Stomach (tissue), 9 donors: ENCODE results near the gene CSN1S1. TPM values are rescaled to one million over a fixed set of nuclear protein-coding genes. Genes with fewer than 3 reads are reported as not detected.

ENCODE experiments used
- DNase-seq, 2 donors: peaks; one replicate each; pipeline versions ENCODE4 v3.0.0 to v3.0.0-alpha.2; 2013 to 2019
- H3K27ac ChIP-seq, 5 donors: fragments of 200-600 bp in 4 of 5; sonication (generic) in 4 of 5; one replicate each; pipeline ENCODE4 v1.5.1; 2013 to 2019; ENCODE audit warnings: mild to moderate bottlenecking in 1 of 5, moderate library complexity in 1 of 5
- H3K27me3 ChIP-seq, 3 donors: fragments of 200-600 bp; sonication (generic); one replicate each; pipeline ENCODE4 v1.5.1; 2017 to 2019; ENCODE audit warnings: mixed run types in 1 of 3
- H3K36me3 ChIP-seq, 4 donors: fragments of 200-600 bp; sonication (generic); 1 replicate in 3 of 4; 2 replicates in 1 of 4; pipeline ENCODE4 v1.5.1; 2016 to 2019
- H3K4me1 ChIP-seq, 4 donors: fragments of 200-600 bp; sonication (generic); one replicate each; pipeline ENCODE4 v1.5.1; 2016 to 2019
- H3K4me3 ChIP-seq, 4 donors: fragments of 200-600 bp; sonication (generic) in 3 of 4; one replicate each; pipeline ENCODE4 v1.5.1; 2016 to 2019; ENCODE audit warnings: mild to moderate bottlenecking in 1 of 4
- H3K9me3 ChIP-seq, 4 donors: fragments of 200-600 bp; sonication (generic); one replicate each; pipeline ENCODE4 v1.5.1; 2016 to 2019
- EP300 ChIP-seq: sonication (generic); formaldehyde crosslinking; IDR thresholded peaks from one replicate; pipeline ENCODE4 v1.6.1; 2017; ENCODE audit warnings: antibody characterized with exemption
- POLR2A ChIP-seq, 4 donors: fragments of 450-650 bp; IDR thresholded peaks; one replicate each; pipeline ENCODE4 v1.6.1; 2016; ENCODE audit warnings: antibody characterized with exemption in 4 of 4, control low read depth in 2 of 4, mild to moderate bottlenecking in 1 of 4, moderate library complexity in 1 of 4
- POLR2AphosphoS5 ChIP-seq, 3 donors: sonication (generic); formaldehyde crosslinking; IDR thresholded peaks; one replicate each; pipeline ENCODE4 v1.6.1; 2016; ENCODE audit warnings: antibody characterized with exemption in 3 of 3
- WGBS, 5 donors: extraction: QIAGEN DNeasy Blood & Tissue Kit in 3 of 5; methylation state at CpG; one replicate each; pipeline versions ENCODE4 v1.1.5 to v1.1.7; 2013 to 2018; 5-methylcytosine and 5-hydroxymethylcytosine counted together
- intact Hi-C: fragments of 100-400 bp; cut with DNase I; formaldehyde crosslinking; loops from one replicate; pipeline ENCODE4 v1.15.1; 2023; ENCODE audit warnings: low total_unique reads
- polyA plus RNA-seq, 3 donors: library from polyadenylated mRNA; stranded (reverse); fragments of 200-250 nt; gene quantifications; one replicate each; pipeline ENCODE4 v1.2.3, GENCODE V29; 2013
- total RNA-seq, 5 donors: library from RNA; depleted of rRNA; stranded (reverse); fragments of >200 nt; gene quantifications; one replicate each; pipeline versions ENCODE4 v1.1.0 to v1.2.3, GENCODE V29; 2014 to 2016
- TF ChIP-seq, protein P1 (sequence below), 7 experiments: fragments of 450-650 bp in 4 of 7; fragments of 200-600 bp in 3 of 7; sonication (generic) in 3 of 7; IDR thresholded peaks; one replicate each; pipeline ENCODE4 v1.5.1; 2016 to 2019; ENCODE audit warnings: antibody characterized with exemption in 7 of 7, control low read depth in 2 of 7, mild to moderate bottlenecking in 1 of 7
- donor health status: healthy with polysubstance abuse.
- donor health status: Bipolar disorder and iron deficiency.
- donor health status: healthy.

Gene CSN1S1
- total and polyA plus RNA-seq, 8 donors, result 0.50 TPM; not detected in 7

DNA sequence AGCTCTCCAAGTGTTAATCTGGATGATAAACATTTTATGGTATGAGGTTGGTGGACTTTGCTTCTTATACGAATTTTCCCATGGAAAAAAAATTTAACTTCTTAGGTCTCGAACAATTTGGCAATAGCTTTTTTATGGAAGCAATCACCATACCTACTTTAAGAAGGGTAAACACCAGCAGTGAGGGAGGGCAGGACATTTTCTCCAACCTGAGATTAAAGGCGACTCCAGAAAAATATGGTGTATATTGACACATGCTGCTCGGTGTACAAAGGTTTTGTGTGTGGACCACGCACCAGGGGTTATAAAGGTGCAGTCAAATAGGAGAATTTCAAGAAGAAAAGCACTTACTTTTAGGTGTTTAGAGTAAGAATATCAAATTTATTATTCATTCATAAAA is 36.7 kb upstream of the CSN1S1 start:
- Histone ChIP-seq H3K4me3 (no peak overlapping the region), H3K4me1 (no peaks in the 10 kb centered on the region), H3K9me3 (no peaks in the 10 kb centered on the region), H3K27me3 (no peaks in the 10 kb centered on the region), H3K36me3 (no peaks in the 10 kb centered on the region), H3K27ac (no peak overlapping the region)
- intact Hi-C loops, result no loop called here
- DNase-seq, result no peak
- TF ChIP-seq, protein P1, sequence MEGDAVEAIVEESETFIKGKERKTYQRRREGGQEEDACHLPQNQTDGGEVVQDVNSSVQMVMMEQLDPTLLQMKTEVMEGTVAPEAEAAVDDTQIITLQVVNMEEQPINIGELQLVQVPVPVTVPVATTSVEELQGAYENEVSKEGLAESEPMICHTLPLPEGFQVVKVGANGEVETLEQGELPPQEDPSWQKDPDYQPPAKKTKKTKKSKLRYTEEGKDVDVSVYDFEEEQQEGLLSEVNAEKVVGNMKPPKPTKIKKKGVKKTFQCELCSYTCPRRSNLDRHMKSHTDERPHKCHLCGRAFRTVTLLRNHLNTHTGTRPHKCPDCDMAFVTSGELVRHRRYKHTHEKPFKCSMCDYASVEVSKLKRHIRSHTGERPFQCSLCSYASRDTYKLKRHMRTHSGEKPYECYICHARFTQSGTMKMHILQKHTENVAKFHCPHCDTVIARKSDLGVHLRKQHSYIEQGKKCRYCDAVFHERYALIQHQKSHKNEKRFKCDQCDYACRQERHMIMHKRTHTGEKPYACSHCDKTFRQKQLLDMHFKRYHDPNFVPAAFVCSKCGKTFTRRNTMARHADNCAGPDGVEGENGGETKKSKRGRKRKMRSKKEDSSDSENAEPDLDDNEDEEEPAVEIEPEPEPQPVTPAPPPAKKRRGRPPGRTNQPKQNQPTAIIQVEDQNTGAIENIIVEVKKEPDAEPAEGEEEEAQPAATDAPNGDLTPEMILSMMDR (IDR thresholded peaks at IDR 0.05), result no peak
- 20 to 44% (median 34%) methylated on average over 5 of the region's 5 CpGs for WGBS, 5 donors

DNA sequence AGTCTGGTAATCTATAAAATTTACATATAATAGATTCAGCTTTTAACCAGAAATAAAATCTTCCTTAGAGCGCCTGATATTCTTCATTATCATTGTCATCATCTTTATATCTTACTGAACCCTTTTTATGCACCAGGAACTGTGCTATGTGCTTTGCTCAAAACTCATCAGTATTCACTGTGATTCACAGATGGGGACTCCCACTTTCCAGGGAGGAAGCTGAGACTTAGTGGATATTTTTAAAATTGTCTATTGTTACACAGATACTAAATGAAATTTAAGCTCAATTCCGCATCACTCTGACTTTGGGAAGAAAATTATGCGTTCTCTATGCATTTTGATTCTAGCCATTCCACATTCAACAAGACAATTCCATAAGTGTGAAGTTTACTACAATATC is 36.1 kb upstream of the CSN1S1 start:
- no peaks in the 10 kb centered on the region for H3K4me1 ChIP-seq
- H3K27me3 ChIP-seq, result no peaks in the 10 kb centered on the region
- H3K36me3 ChIP-seq, result no peaks in the 10 kb centered on the region
- WGBS, 5 donors, result 87 to 96% (median 90%) methylated on average over 3 of the region's 3 CpGs
- intact Hi-C loops, result no loop called here
- no peak overlapping the region for H3K27ac ChIP-seq
- TF ChIP-seq EP300 (no peak), POLR2AphosphoS5 (IDR thresholded peaks at IDR 0.05) (no peak), POLR2A (IDR thresholded peaks at IDR 0.05) (no peak)
- TF ChIP-seq, protein P1 (IDR thresholded peaks at IDR 0.05), result no peak
- DNase-seq, result no peak
- H3K4me3 ChIP-seq, result no peak overlapping the region
- no peaks in the 10 kb centered on the region for H3K9me3 ChIP-seq

DNA sequence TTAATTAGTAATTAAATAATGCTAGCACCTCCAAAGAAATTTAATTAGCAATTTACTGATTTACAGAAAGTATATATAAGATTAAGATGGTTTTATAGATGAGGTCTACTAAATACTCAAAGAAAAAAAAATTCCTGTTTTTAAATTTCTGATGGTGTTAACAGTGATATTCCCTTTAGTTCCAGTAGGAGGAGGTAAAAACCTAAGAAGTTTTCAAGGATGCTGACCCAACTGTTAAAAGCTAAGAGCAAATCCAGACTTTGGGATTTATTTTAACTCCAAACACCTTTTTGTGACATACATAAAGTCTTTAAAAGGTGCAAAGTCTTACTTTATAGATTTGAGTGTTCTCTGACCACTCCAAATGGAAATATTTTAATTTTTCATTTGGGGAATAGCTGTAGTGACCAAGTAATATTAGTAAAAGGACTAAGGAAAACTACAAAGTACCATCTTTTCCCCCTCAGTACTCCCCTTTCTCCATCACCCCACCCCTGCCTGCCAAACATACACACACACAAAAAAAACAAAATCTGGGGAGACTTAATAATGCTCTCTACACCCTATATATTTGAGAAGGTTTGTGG is 34.2 kb upstream of the CSN1S1 start:
- H3K4me1 ChIP-seq, result no peaks in the 10 kb centered on the region
- H3K27me3 ChIP-seq, result no peaks in the 10 kb centered on the region
- H3K4me3 ChIP-seq, result no peak overlapping the region
- intact Hi-C loops, result no loop called here
- no peak for TF ChIP-seq EP300
- TF ChIP-seq, protein P1 (IDR thresholded peaks at IDR 0.05), result peak in 4 of 7 experiments; percentile 41 to 52 (median 44)
- no peak overlapping the region for H3K27ac ChIP-seq
- DNase-seq, result peak in 1 of 2 donors; percentile 12
- H3K9me3 ChIP-seq, result no peaks in the 10 kb centered on the region
- no peaks in the 10 kb centered on the region for H3K36me3 ChIP-seq

DNA sequence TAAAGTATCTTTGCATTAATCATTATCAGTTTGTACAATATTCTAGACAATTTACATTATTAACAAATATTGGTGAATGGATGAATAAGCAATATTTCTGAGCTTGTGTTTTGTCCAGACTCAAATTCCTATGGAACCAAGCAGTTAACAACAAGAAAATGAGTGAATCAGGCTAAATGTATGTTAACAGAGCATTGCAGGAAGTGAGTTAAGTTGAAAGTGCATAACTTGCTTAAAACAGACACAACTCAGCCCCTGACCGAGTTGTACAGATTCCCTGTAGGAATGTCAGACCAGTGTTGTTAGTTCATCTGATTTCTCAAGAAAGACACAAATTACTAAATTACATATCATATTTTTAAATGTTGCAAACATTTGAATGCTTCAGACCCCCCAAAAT is 23.7 kb upstream of the CSN1S1 start:
- H3K4me3 ChIP-seq, result no peak overlapping the region
- WGBS, 5 donors, result 53 to 78% (median 62%) methylated on average over 1 of the region's 1 CpG
- no peaks in the 10 kb centered on the region for H3K27me3 ChIP-seq
- H3K36me3 ChIP-seq, result no peaks in the 10 kb centered on the region
- H3K4me1 ChIP-seq, result no peaks in the 10 kb centered on the region
- no peak for TF ChIP-seq EP300
- TF ChIP-seq, protein P1 (IDR thresholded peaks at IDR 0.05), result no peak
- no peak for TF ChIP-seq POLR2A (IDR thresholded peaks at IDR 0.05)
- no peak for TF ChIP-seq POLR2AphosphoS5 (IDR thresholded peaks at IDR 0.05)
- intact Hi-C loops, result no loop called here
- no peaks in the 10 kb centered on the region for H3K9me3 ChIP-seq
- no peak overlapping the region for H3K27ac ChIP-seq
- DNase-seq, result no peak
